ENCODE data around the gene TMBIM1. TPM values are rescaled to one million over a fixed set of nuclear protein-coding genes. Genes with fewer than 3 reads are reported as not detected.
A peak's percentile ranks its signal among the peaks of the same experiment; 100 is the strongest.

TMBIM1 gene
- total RNA-seq, 1 experiment from 2014 or later, result 187 TPM

DNA sequence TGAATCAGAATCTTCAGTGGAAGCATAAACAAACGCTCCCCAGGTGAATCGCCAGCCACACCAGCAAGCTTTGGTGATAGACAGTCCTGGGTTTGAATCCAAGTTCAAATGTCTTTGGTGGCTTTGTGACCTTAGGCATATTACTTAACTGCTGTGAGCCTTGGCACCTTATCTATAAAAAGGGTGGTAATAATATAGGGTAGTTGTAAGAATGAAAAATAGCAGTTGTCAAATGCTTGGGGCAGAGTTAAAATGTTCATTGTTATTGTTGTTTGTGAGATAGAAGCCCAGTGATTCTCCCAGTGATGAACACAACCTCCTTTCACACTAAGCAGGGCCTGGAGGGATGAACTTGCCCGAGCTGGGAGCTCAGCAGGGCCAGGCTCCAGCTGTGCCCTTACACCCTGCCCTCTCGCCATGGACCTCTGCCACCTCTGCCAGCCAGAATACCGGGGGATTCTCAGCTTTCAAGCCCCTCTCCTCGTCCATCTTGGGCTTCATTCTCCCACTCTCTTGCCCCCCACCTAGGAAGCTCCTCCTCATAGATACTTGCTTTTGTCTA lies 6.1 kb upstream of the TMBIM1 start:
- TF ChIP-seq EZH2 (IDR thresholded peaks at IDR 0.05; ENCODE audit: low read depth), result no peak
- TF ChIP-seq CTCF (conservative IDR thresholded peaks at IDR 0.05), result no peak
- Histone ChIP-seq H3F3A (ENCODE audit: insufficient read depth, low read depth) (peaks cover 61% of the 10 kb centered on the region), H3K4me1 (replicated peaks; ENCODE audit: insufficient read depth) (peaks cover 63% of the 10 kb centered on the region), H3K36me3 (ENCODE audit: low read depth) (no peaks in the 10 kb centered on the region), H3K4me2 (peak overlapping the region; percentile 75), H3K9me3 (ENCODE audit: insufficient read depth, low read depth) (no peaks in the 10 kb centered on the region), H3K27ac (peak overlapping the region; percentile 96), H3K27me3 (ENCODE audit: insufficient read depth, low read depth) (no peaks in the 10 kb centered on the region), H3K79me2 (ENCODE audit: low read depth) (no peaks in the 10 kb centered on the region), H2AFZ (no peak overlapping the region), H4K20me1 (ENCODE audit: insufficient read depth) (no peaks in the 10 kb centered on the region), H3K9me2 (ENCODE audit: insufficient read depth) (no peaks in the 10 kb centered on the region), H3K4me3 (no peak overlapping the region; the same call in 1 of the 2 replicates)
- BruUV-seq (replicated peaks), result TSS peak; percentile 94
- ChIA-PET POLR2A (ENCODE audit: unreplicated experiment) (interaction anchor here (0.6 to 1.5 kb wide), 5 partner anchors 11 to 107 kb away, joined by 4 to 10 read pairs (median 7); no protein-coding TSS in a partner anchor), CTCF (interaction anchor here (0.6 to 1.8 kb wide), 4 partner anchors 25 to 98 kb away, joined by 3 to 9 read pairs (median 4); no protein-coding TSS in a partner anchor)
- DNase-seq, result no peak
- intact Hi-C loops (cut with micrococcal nuclease; ENCODE audit: unreplicated experiment), result loop anchor here (1.0 to 2.0 kb wide), 6 partner anchors 16 to 596 kb away; no protein-coding TSS in a partner anchor

- POLR2A ChIA-PET (ENCODE audit: unreplicated experiment), result interaction anchor here (0.5 kb wide), 1 partner anchor 99 kb away, joined by 4 read pairs; no protein-coding TSS in a partner anchor
- no peak for DNase-seq
- Histone ChIP-seq H3K4me3 (no peak overlapping the region), H4K20me1 (ENCODE audit: insufficient read depth) (no peaks in the 10 kb centered on the region), H3K79me2 (ENCODE audit: low read depth) (peaks cover 5% of the 10 kb centered on the region), H3K27me3 (ENCODE audit: insufficient read depth, low read depth) (no peaks in the 10 kb centered on the region), H3K27ac (peak overlapping the region; percentile 96), H3K4me2 (peak overlapping the region; percentile 75), H3K4me1 (replicated peaks; ENCODE audit: insufficient read depth) (peaks cover 72% of the 10 kb centered on the region), H3K9me2 (ENCODE audit: insufficient read depth) (no peaks in the 10 kb centered on the region), H2AFZ (no peak overlapping the region), H3K36me3 (ENCODE audit: low read depth) (no peaks in the 10 kb centered on the region), H3K9me3 (ENCODE audit: insufficient read depth, low read depth) (no peaks in the 10 kb centered on the region), H3F3A (ENCODE audit: insufficient read depth, low read depth) (peaks cover 69% of the 10 kb centered on the region)
- intact Hi-C loops (cut with micrococcal nuclease; ENCODE audit: unreplicated experiment), result no loop called here
- no TSS peak for BruUV-seq (replicated peaks)
- no peak for TF ChIP-seq EZH2 (IDR thresholded peaks at IDR 0.05; ENCODE audit: low read depth)
- TF ChIP-seq CTCF (conservative IDR thresholded peaks at IDR 0.05), result no peak
- CTCF ChIA-PET, result no interaction called here
Measured at GRCh38 chr2:218296847-218297246, 4.5 kb upstream of the TMBIM1 start.

DNA sequence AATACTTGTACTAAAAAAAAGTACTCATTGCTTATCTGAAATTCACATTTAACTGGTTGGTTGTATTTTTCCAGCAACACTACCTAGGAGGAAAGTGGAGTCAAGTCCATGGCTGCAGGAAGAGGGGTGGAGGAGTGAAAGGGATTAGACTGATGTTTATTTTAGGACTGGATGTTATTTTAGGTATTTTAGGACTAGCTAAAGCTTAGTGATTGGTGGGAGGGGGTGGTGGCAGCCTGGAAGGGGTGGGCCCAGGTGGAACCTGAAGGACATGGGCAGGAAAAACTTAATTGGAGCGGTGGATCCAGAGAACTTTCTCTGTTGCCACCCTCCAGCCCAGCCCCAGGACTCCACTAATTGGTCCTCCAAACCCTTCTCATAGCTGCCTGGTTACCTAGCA lies 3.9 kb upstream of the TMBIM1 start:
- BruUV-seq (replicated peaks), result no TSS peak
- Histone ChIP-seq H3K4me3 (no peak overlapping the region), H3K9me2 (ENCODE audit: insufficient read depth) (no peaks in the 10 kb centered on the region), H3K4me1 (replicated peaks; ENCODE audit: insufficient read depth) (peaks cover 69% of the 10 kb centered on the region), H3K9me3 (ENCODE audit: insufficient read depth, low read depth) (no peaks in the 10 kb centered on the region), H3K79me2 (ENCODE audit: low read depth) (peaks cover 11% of the 10 kb centered on the region), H4K20me1 (ENCODE audit: insufficient read depth) (no peaks in the 10 kb centered on the region), H3K27me3 (ENCODE audit: insufficient read depth, low read depth) (no peaks in the 10 kb centered on the region), H3K36me3 (ENCODE audit: low read depth) (no peaks in the 10 kb centered on the region), H3F3A (ENCODE audit: insufficient read depth, low read depth) (peaks cover 69% of the 10 kb centered on the region), H2AFZ (no peak overlapping the region), H3K4me2 (peak overlapping the region; percentile 75), H3K27ac (peak overlapping the region; percentile 96)
- TF ChIP-seq CTCF (conservative IDR thresholded peaks at IDR 0.05) (no peak), EZH2 (IDR thresholded peaks at IDR 0.05; ENCODE audit: low read depth) (no peak)
- CTCF ChIA-PET, result interaction anchor here (1.6 kb wide), 1 partner anchor 9 kb away, joined by 11 read pairs; no protein-coding TSS in a partner anchor
- no peak for DNase-seq
- intact Hi-C loops (cut with micrococcal nuclease; ENCODE audit: unreplicated experiment), result no loop called here
- POLR2A ChIA-PET (ENCODE audit: unreplicated experiment), result interaction anchor here (0.5 to 0.9 kb wide), 3 partner anchors 13 to 100 kb away, joined by 4 to 15 read pairs (median 6); no protein-coding TSS in a partner anchor
